Chondrocyte (in vitro differentiated cells): ENCODE data around the gene HSPA12B. TPM values are rescaled to one million over a fixed set of nuclear protein-coding genes. Genes with fewer than 3 reads are reported as not detected.

Source experiments
- DNase-seq: peaks from one replicate; pipeline ENCODE4 v3.0.0; 2021; ENCODE audit warnings: mixed read lengths, low spot score
- H3K27ac Mint-ChIP-seq: one replicate; pipeline ENCODE4 v1.8.0; 2021; ENCODE audit warnings: mild to moderate bottlenecking, moderate library complexity, mixed read lengths; ENCODE audit not compliant: unreplicated experiment
- H3K27me3 Mint-ChIP-seq: 2 replicates; pipeline ENCODE4 v1.8.0; 2021; ENCODE audit warnings: low read depth, mixed read lengths
- H3K36me3 Mint-ChIP-seq: 2 replicates; pipeline ENCODE4 v1.8.0; 2021; ENCODE audit warnings: low read depth, mixed read lengths
- H3K4me1 Mint-ChIP-seq: 2 replicates; pipeline ENCODE4 v1.8.0; 2021; ENCODE audit warnings: low read depth, mild to moderate bottlenecking, mixed read lengths
- H3K4me3 Mint-ChIP-seq: one replicate; pipeline ENCODE4 v1.8.0; 2021; ENCODE audit warnings: mild to moderate bottlenecking, moderate library complexity, mixed read lengths; ENCODE audit not compliant: unreplicated experiment
- H3K9me3 Mint-ChIP-seq: 2 replicates; pipeline ENCODE4 v1.8.0; 2021; ENCODE audit warnings: low read depth, mixed read lengths
- total RNA-seq: library from RNA; stranded (reverse); gene quantifications from 3 replicates; pipeline ENCODE4 v1.2.1, GENCODE V29; 2021
- TF ChIP-seq, protein P1 (sequence below): fragments of 200-600 bp; sonication (generic); IDR thresholded peaks from 2 replicates; pipeline ENCODE4 v1.5.0; 2021; ENCODE audit warnings: antibody characterized with exemption, mild to moderate bottlenecking, moderate library complexity

HSPA12B gene
- total RNA-seq, 1 donor from 2014 or later, result 0.10 TPM

GRCh38 chr20:3796477-3797225, 64.2 kb downstream of the HSPA12B start:
- H3K4me3 Mint-ChIP-seq, result peak overlapping the region; percentile 90
- peaks cover 46% of the 10 kb centered on the region for H3K4me1 Mint-ChIP-seq
- TF ChIP-seq, protein P1, sequence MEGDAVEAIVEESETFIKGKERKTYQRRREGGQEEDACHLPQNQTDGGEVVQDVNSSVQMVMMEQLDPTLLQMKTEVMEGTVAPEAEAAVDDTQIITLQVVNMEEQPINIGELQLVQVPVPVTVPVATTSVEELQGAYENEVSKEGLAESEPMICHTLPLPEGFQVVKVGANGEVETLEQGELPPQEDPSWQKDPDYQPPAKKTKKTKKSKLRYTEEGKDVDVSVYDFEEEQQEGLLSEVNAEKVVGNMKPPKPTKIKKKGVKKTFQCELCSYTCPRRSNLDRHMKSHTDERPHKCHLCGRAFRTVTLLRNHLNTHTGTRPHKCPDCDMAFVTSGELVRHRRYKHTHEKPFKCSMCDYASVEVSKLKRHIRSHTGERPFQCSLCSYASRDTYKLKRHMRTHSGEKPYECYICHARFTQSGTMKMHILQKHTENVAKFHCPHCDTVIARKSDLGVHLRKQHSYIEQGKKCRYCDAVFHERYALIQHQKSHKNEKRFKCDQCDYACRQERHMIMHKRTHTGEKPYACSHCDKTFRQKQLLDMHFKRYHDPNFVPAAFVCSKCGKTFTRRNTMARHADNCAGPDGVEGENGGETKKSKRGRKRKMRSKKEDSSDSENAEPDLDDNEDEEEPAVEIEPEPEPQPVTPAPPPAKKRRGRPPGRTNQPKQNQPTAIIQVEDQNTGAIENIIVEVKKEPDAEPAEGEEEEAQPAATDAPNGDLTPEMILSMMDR, result no peak
- peaks cover 9% of the 10 kb centered on the region for H3K36me3 Mint-ChIP-seq
- peak overlapping the region; percentile 73 for H3K27ac Mint-ChIP-seq
- H3K9me3 Mint-ChIP-seq, result no peaks in the 10 kb centered on the region
- no peak for DNase-seq
- H3K27me3 Mint-ChIP-seq, result no peaks in the 10 kb centered on the region

DNA sequence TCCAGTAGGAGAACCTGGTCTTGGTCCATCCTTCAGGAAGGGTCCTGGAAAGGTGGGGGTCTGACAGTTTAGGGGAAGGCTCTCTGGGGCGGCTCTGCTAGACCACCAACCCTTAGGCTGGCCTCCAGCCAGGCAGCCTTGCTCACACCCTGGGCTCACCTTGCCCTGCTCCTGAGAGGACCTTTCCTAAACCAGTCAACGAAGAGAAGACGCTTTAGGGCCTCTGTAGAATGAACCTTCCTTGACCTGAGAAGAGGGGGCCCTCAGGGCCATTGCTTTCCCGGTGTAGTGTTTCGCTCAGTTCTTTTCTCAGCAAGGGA, 64.7 kb downstream of the HSPA12B start:
- H3K27me3 Mint-ChIP-seq, result no peaks in the 10 kb centered on the region
- H3K4me1 Mint-ChIP-seq, result peaks cover 46% of the 10 kb centered on the region
- H3K27ac Mint-ChIP-seq, result peak overlapping the region; percentile 73

GRCh38 chr20:3797592-3798372, 65.3 kb downstream of the HSPA12B start:
- H3K27me3 Mint-ChIP-seq, result no peaks in the 10 kb centered on the region
- H3K4me3 Mint-ChIP-seq, result peak overlapping the region; percentile 90
- peaks cover 50% of the 10 kb centered on the region for H3K4me1 Mint-ChIP-seq
- H3K36me3 Mint-ChIP-seq, result peaks cover 16% of the 10 kb centered on the region
- TF ChIP-seq, protein P1, result no peak
- H3K27ac Mint-ChIP-seq, result peak overlapping the region; percentile 71
- no peaks in the 10 kb centered on the region for H3K9me3 Mint-ChIP-seq
- peak; percentile 77 for DNase-seq

More for the DNA sequence above, 64.7 kb downstream of the HSPA12B start:
- no peak for DNase-seq
- Mint-ChIP-seq H3K9me3 (no peaks in the 10 kb centered on the region), H3K4me3 (peak overlapping the region; percentile 90), H3K36me3 (peaks cover 11% of the 10 kb centered on the region)
- TF ChIP-seq, protein P1, result no peak

DNA sequence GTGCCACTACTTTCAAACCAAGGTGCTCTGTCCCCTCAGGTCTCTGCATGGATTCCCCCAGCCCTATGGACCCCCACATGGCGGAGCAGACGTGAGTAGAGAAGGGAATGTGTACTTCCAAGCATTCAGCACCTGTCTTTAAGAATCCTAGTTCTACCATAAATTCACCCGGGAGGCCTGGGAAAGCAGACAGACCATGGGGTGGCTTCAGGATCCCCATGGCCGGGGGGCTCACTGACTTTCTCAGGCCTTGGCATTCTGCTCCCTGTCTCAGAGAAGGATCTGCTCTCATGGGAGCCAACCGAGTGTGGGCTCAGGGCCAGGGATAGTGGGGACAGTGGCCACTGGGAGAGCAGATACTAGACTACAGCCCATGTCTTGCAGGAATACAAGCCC, 65.9 kb downstream of the HSPA12B start:
- TF ChIP-seq, protein P1, result no peak
- Mint-ChIP-seq H3K4me1 (peaks cover 52% of the 10 kb centered on the region), H3K9me3 (no peaks in the 10 kb centered on the region), H3K27ac (peak overlapping the region; percentile 71), H3K4me3 (peak overlapping the region; percentile 90), H3K36me3 (peaks cover 19% of the 10 kb centered on the region), H3K27me3 (no peaks in the 10 kb centered on the region)
- DNase-seq, result peak; percentile 54

DNA sequence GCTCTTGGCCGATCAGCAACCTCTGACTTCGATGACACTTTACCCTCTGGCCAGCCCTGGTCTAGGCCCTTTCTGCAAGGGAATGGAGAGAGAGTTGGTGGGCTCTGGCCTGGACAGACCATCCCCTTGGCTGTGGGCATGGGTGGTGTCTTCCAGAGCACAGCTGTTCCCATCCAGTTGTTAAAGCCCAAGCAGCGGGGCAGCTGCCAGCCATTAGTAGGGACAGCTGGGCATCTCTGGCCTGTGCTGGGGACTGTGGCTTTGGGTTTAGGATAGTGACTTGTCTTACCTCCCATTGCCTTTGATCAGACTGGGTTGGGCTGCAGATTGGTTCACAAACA, 66.4 kb downstream of the HSPA12B start:
- H3K9me3 Mint-ChIP-seq, result no peaks in the 10 kb centered on the region
- peaks cover 24% of the 10 kb centered on the region for H3K36me3 Mint-ChIP-seq
- DNase-seq, result no peak
- no peaks in the 10 kb centered on the region for H3K27me3 Mint-ChIP-seq
- peaks cover 52% of the 10 kb centered on the region for H3K4me1 Mint-ChIP-seq
- TF ChIP-seq, protein P1, result no peak
- peak overlapping the region; percentile 71 for H3K27ac Mint-ChIP-seq
- H3K4me3 Mint-ChIP-seq, result no peak overlapping the region
